ENCODE measurements around the gene FBXO9.

FBXO9 gene

DNA sequence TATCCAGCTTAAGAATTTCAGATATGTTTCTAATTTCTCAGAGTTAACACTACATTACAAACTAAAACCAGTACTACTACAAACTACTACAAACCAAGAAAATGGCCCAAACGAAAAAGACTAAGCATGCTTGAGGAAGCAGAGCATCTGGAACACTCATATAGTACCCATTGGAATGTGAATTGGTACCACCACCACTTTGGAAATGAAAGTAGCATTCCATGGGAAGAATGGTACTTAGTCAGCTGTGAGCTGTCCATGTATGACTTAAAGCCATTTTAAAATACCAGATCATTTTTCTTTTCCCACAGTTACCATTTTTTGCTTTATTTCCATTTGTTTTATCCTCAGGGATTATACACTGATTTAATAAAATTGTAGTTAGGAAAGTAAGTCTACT, 30.5 kb downstream of the FBXO9 start:
- no peak for DNase-seq

- DNase-seq, result no peak
Observed at GRCh38 chr6:53100561-53100960, 35.4 kb downstream of the FBXO9 start.

DNA sequence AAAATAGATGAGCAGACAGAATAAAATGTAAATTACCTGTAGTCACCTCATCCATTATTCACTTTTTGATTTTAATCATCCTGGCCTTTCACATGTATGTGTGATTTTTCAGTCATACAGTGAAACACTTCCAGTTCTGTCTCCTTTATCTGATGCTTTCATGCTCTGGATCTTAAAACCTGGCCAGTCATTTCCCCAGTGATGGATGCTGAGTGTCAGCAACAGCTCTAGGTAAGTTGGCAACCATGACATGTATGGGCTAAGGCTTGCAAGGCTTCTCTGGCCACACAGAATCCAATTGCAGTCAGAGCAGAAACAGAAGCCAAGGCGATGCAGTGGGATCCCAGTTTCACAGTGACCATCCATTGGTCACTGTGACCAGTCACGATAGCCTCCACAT, 35.8 kb downstream of the FBXO9 start:
- no peak for DNase-seq

- DNase-seq, result no peak
Observed at GRCh38 chr6:53103993-53104675, 38.9 kb downstream of the FBXO9 start.

DNA sequence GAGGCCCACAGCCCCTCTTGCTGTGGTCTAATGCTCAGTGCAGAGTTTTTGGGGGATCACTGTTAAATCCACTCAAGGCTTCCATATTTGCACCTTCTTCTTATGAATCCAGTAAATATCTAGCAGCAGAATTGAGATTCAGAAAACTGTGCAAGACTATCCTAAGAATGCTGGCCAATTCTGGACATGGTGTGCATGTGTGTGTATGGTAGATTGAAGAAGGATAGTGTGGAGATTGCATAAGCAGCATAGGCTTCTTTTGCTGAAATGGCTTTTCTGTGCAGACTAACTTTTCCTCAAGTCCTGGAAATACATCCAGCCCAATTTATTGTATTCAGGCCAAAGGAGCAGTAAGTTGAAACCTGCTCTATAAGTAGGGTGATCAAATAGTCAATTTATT, 39.7 kb downstream of the FBXO9 start:
- DNase-seq, result no peak

DNA sequence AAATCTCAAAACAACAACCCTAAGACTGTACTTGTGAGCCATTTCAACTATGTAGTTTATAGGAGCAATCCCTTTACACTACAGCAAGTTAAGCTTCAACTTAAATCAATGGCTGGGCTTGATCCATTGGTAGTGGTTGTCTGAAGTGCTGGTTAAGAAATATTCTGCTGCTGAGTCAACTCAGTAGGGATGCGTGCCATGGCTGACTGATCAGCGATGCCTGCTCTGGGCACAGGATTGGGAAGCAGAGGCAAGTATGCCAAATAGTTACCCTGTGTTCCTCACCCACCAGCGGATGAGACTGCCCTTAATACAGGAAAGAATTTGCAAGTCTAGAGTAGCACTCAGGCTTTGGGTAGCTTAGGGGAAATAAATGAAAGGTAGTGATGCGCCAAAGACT, 41.9 kb downstream of the FBXO9 start:
- DNase-seq, result no peak

GRCh38 chr6:53109612-53110011, 44.4 kb downstream of the FBXO9 start:
- no peak for DNase-seq

- no peak for DNase-seq
Observed at GRCh38 chr6:53111865-53112264, 46.7 kb downstream of the FBXO9 start.

- DNase-seq, result no peak
Observed at GRCh38 chr6:53112404-53112803, 47.2 kb downstream of the FBXO9 start.

DNA sequence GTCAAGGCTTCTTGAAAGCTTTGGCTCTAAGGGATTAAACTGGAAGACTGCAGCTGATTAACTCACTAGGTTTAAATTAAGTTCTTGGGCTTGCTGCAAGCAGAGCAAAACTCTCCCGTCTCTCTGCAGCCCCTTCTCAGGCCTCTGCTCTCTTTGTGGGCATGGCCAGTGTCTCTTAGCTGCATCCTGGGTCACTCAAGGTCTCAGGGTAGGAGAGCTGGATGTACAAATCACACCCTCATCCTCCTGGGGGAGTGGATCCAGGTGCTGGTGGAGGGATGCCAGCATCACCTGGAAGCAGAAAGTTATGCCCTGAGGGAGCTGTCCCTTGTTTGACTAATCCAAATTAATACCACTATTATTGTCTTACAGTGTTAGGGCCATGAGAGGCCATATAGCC, 47.7 kb downstream of the FBXO9 start:
- no peak for DNase-seq

GRCh38 chr6:53113742-53114141, 48.5 kb downstream of the FBXO9 start:
- no peak for DNase-seq

DNA sequence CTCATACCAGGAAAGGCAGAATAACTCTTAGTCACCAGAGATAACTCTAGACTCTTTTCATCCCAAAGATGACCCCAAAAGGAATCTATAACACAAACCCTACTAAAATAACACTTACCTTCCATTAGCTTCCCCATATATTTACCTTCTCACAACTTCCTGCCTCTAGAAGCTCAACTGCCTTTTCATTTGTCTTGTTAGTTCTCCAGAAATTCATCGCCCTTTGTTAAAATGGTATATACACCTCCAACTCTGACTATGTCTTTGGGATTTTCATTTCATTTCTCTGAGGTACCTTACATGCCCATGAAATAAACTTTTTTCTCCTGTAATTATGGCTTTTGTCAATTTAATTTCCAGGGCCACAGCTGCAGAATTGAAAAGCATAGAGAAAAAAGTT, 49.9 kb downstream of the FBXO9 start:
- DNase-seq, result no peak

DNA sequence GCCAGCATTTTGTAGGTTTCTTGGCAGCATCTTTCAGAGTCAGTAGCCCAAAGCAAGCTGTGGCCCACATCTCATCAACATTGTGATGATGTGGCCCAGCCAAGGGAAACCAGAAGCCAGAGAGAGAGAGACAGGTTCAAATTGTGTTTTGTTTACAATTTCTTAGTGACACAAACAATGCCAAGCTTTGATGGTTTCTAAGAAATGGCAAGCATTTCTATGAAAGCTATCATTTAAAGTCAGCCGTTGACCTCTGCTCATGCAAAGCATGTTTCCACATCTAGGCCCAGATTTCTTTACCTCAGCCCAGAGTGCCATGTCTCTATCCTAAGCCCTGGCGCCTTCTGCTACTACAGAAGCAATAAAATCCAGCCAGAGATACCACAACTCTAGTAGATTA, 50.5 kb downstream of the FBXO9 start:
- no peak for DNase-seq

DNA sequence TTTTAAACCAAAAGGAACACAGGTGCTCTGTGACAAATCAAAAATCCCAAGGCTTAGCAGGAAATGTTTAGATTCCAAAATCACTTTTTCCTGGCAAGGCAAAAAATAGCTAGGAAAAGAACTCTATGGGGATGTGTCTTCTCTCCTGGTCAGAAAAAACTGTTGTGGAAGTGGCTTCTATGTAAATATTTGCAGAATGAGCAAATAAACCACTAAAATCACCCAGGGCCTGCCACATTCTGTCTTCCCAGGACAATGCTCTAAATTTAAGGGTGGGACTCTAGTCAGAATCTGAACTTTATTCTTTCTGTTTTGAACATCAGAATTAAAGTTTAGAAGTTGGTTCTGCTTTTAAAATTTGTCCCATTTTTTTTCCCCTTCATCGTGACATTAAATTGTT, 54.1 kb downstream of the FBXO9 start:
- no peak for DNase-seq

- no peak for DNase-seq
Observed at GRCh38 chr6:53119772-53120409, 54.7 kb downstream of the FBXO9 start.

GRCh38 chr6:53124131-53124800, 59.1 kb downstream of the FBXO9 start:
- no peak for DNase-seq

GRCh38 chr6:53125276-53125675, 60.1 kb downstream of the FBXO9 start:
- no peak for DNase-seq

GRCh38 chr6:53128842-53129241, 63.6 kb downstream of the FBXO9 start:
- no peak for DNase-seq

DNA sequence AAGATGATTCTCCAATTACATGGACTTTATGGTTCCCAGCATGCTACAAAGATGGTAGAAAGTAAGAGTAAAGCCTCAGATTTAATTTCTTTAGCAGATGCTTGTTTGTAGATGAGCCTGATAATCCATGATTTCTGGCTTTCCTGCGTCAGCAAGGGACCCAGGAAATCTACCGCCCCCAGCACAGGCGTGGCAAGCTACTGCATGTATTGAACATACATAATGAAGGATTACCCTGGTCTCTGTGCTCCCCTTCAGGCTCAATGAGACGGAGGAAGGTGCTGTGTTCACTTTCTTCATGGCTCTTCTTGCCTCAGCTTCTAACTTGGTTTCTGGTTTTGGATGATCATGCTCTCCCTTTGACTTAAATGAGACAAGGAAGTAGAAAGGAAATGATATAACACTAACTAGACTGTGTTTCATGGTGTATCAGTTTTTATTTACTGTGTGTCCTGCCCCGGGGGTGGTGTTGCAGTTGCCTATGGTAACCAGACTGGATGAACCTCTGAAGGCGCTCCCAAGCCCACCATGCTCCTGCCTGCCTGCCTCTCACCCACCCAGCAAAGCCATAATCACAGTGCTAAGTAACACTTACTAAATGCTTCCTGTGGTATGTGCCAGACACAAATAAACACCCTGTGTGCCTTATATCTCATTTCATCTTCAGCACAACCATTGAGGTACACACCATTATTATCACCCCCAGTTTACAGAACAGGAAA, 65.5 kb downstream of the FBXO9 start:
- DNase-seq, result no peak

- DNase-seq, result no peak
Observed at GRCh38 chr6:53133961-53134360, 68.8 kb downstream of the FBXO9 start.

GRCh38 chr6:53134601-53135235, 69.5 kb downstream of the FBXO9 start:
- DNase-seq, result no peak

DNA sequence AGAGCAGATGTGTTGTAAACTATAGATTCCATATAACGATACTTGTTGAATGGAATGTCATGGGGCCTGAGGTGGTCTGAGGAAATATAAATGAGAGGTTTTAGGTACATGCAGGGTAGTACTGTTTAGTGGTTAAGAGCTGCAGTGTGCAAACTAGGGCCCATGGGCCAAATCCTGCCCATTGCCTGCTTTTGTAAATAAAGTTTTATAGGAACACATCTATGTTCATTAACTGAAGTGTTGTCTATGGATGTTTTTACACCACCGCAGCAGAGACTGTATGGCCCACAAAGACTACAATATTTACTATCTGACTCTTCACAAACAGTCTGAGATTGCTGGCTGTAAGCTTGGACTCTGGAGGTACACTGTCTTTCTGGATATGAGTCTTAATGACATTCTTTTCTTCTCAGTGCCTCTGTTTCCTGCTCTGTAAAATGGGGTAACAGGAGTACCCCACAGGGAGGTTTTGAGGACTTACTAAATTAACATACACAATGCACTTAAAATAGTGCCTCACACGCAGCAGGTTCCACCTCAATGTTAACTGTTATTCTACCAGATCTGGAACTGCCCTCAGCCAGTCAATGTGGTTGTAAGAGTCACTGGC, 70.9 kb downstream of the FBXO9 start:
- no peak for DNase-seq
